DND-41 (cell line): ENCODE measurements around the gene GPA33.
"Not testable (repeated sequence)": the region's sequence is repeated elsewhere in the genome, so short reads cannot be mapped to it uniquely, and the experiment has no call there.

Source experiments
- ATAC-seq: fragments of 200-7000 bp; cut with Tn5 transposase; 3 replicates; pipeline ENCODE4 v1.9.1; 2021; ENCODE audit warnings: low read depth; ENCODE audit not compliant: insufficient read depth
- DNase-seq: peaks from one replicate; pipeline ENCODE4 v3.0.0-alpha.2; 2020
- H2AFZ ChIP-seq: 2 replicates; pipeline ENCODE4 v1.6.0; 2012; ENCODE audit warnings: low read depth, low read length
- H3K27ac ChIP-seq: 2 replicates; pipeline ENCODE4 v1.5.1; 2012; ENCODE audit warnings: low read length, inconsistent platforms
- H3K27me3 ChIP-seq: fragments of 200-600 bp; sonication (generic); 2 replicates; pipeline ENCODE4 v1.6.0; 2012; ENCODE audit warnings: low read length, mild to moderate bottlenecking, inconsistent platforms; ENCODE audit not compliant: insufficient read depth, poor library complexity
- H3K36me3 ChIP-seq: 2 replicates; pipeline ENCODE4 v1.5.1; 2012; ENCODE audit warnings: low read length, inconsistent platforms; ENCODE audit not compliant: insufficient read depth
- H3K4me1 ChIP-seq: 2 replicates; pipeline ENCODE4 v1.5.1; 2012; ENCODE audit warnings: mild to moderate bottlenecking, low read length; ENCODE audit not compliant: insufficient read depth
- H3K4me2 ChIP-seq: 2 replicates; pipeline ENCODE4 v1.6.0; 2012; ENCODE audit warnings: mild to moderate bottlenecking, moderate library complexity, low read length, inconsistent platforms; ENCODE audit not compliant: insufficient read depth
- H3K4me3 ChIP-seq, 2 experiments: fragments of 200-600 bp in 1 of 2; shearing (Covaris generic) in 1 of 2; 2 replicates each; pipeline ENCODE4 v1.5.1; 2012 to 2016; ENCODE audit warnings: inconsistent platforms in 2 of 2, low read length in 2 of 2, mild to moderate bottlenecking in 2 of 2, low read depth in 1 of 2, moderate library complexity in 1 of 2
- H3K79me2 ChIP-seq: 2 replicates; pipeline ENCODE4 v1.6.0; 2012; ENCODE audit warnings: low read length, inconsistent platforms; ENCODE audit not compliant: insufficient read depth
- H3K9ac ChIP-seq: 2 replicates; pipeline ENCODE4 v1.6.0; 2012; ENCODE audit warnings: low read depth, mild to moderate bottlenecking, inconsistent platforms, low read length, moderate library complexity
- H3K9me3 ChIP-seq: 2 replicates; pipeline ENCODE4 v1.5.1; 2012; ENCODE audit warnings: low read length, moderate library complexity, mild to moderate bottlenecking, inconsistent platforms; ENCODE audit not compliant: insufficient read depth, severe bottlenecking
- H4K20me1 ChIP-seq: 2 replicates; pipeline ENCODE4 v1.6.0; 2012; ENCODE audit warnings: low read length; ENCODE audit not compliant: insufficient read depth
- EZH2 ChIP-seq: IDR thresholded peaks from 3 replicates; pipeline ENCODE4 v1.6.1; 2012; ENCODE audit warnings: borderline replicate concordance, low read depth, mild to moderate bottlenecking, moderate library complexity, low read length, inconsistent platforms; ENCODE audit not compliant: severe bottlenecking
- TF ChIP-seq, protein P1 (sequence below): IDR thresholded peaks from 2 replicates; pipeline ENCODE4 v1.5.1; 2012; ENCODE audit warnings: borderline replicate concordance, low read length, moderate library complexity, mild to moderate bottlenecking; ENCODE audit not compliant: poor library complexity, severe bottlenecking; ENCODE audit errors: extremely low read depth

GPA33 gene

GRCh38 chr1:167043752-167044488 is 46.3 kb downstream of the GPA33 start:
- ATAC-seq (peak; percentile 100), DNase-seq (peak; percentile 91)
- Histone ChIP-seq H4K20me1 (no peaks in the 10 kb centered on the region), H3K27ac (peak overlapping the region; percentile 70), H3K9ac (peak overlapping the region; percentile 54), H3K4me1 (peaks cover 20% of the 10 kb centered on the region), H3K36me3 (no peaks in the 10 kb centered on the region), H2AFZ (peak overlapping the region; percentile 88), H3K79me2 (no peaks in the 10 kb centered on the region), H3K9me3 (no peaks in the 10 kb centered on the region), H3K4me2 (peak overlapping the region; percentile 72), H3K27me3 (no peaks in the 10 kb centered on the region), H3K4me3 (peak overlapping the region; percentile 20 to 60; a peak in 3 of 4 replicates)
- TF ChIP-seq EZH2 = no peak
- TF ChIP-seq, protein P1, sequence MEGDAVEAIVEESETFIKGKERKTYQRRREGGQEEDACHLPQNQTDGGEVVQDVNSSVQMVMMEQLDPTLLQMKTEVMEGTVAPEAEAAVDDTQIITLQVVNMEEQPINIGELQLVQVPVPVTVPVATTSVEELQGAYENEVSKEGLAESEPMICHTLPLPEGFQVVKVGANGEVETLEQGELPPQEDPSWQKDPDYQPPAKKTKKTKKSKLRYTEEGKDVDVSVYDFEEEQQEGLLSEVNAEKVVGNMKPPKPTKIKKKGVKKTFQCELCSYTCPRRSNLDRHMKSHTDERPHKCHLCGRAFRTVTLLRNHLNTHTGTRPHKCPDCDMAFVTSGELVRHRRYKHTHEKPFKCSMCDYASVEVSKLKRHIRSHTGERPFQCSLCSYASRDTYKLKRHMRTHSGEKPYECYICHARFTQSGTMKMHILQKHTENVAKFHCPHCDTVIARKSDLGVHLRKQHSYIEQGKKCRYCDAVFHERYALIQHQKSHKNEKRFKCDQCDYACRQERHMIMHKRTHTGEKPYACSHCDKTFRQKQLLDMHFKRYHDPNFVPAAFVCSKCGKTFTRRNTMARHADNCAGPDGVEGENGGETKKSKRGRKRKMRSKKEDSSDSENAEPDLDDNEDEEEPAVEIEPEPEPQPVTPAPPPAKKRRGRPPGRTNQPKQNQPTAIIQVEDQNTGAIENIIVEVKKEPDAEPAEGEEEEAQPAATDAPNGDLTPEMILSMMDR = no peak

DNA sequence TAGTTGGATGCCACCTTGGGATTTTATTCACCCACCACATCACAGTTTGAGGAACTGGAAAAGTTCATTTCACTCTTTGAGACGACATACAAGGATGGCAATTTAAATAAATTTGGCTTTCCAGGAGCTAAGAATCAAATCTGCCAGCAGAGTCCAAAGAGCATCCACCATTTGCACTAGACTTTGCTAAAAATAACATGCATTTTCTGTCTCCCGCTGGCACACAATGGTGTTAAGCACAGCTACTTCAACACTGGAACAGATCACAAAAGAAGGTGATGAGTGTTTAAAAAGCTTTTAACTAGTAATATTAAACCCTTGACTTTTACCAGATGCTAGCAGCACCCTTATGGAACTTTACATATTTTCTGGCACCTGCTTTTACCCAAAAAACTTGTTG is 56.5 kb downstream of the GPA33 start:
- DNase-seq (no peak), ATAC-seq (no peak)
- peaks cover 8% of the 10 kb centered on the region for H3K27me3 ChIP-seq
- no peak overlapping the region for H3K4me3 ChIP-seq
- TF ChIP-seq EZH2 = no peak
- TF ChIP-seq, protein P1 = no peak
- H3K36me3 ChIP-seq = no peaks in the 10 kb centered on the region
- no peaks in the 10 kb centered on the region for H3K9me3 ChIP-seq
- no peaks in the 10 kb centered on the region for H3K4me1 ChIP-seq
- no peak overlapping the region for H2AFZ ChIP-seq
- H3K4me2 ChIP-seq = no peak overlapping the region
- H3K27ac ChIP-seq = no peak overlapping the region
- no peaks in the 10 kb centered on the region for H4K20me1 ChIP-seq
- H3K79me2 ChIP-seq = no peaks in the 10 kb centered on the region
- no peak overlapping the region for H3K9ac ChIP-seq

- not testable (repeated sequence) for H3K9ac ChIP-seq, H3K4me3 ChIP-seq, H3K36me3 ChIP-seq, H3K9me3 ChIP-seq, H2AFZ ChIP-seq, H3K79me2 ChIP-seq, DNase-seq, H4K20me1 ChIP-seq, H3K4me2 ChIP-seq, H3K27me3 ChIP-seq, H3K4me1 ChIP-seq, ATAC-seq, H3K27ac ChIP-seq
Observed at GRCh38 chr1:167029553-167029952, 60.6 kb downstream of the GPA33 start.

- Histone ChIP-seq H3K4me1 (no peaks in the 10 kb centered on the region), H3K4me2 (no peak overlapping the region), H2AFZ (no peak overlapping the region), H4K20me1 (no peaks in the 10 kb centered on the region), H3K27me3 (no peaks in the 10 kb centered on the region), H3K9me3 (no peaks in the 10 kb centered on the region), H3K36me3 (no peaks in the 10 kb centered on the region), H3K9ac (no peak overlapping the region), H3K27ac (no peak overlapping the region), H3K79me2 (no peaks in the 10 kb centered on the region), H3K4me3 (no peak overlapping the region)
- ATAC-seq (no peak), DNase-seq (no peak)
- no peak for TF ChIP-seq EZH2
- TF ChIP-seq, protein P1 = no peak
Observed at GRCh38 chr1:167022384-167022783, 67.8 kb downstream of the GPA33 start.
